Measurements from ENCODE around the gene UNC5C.

DNA sequence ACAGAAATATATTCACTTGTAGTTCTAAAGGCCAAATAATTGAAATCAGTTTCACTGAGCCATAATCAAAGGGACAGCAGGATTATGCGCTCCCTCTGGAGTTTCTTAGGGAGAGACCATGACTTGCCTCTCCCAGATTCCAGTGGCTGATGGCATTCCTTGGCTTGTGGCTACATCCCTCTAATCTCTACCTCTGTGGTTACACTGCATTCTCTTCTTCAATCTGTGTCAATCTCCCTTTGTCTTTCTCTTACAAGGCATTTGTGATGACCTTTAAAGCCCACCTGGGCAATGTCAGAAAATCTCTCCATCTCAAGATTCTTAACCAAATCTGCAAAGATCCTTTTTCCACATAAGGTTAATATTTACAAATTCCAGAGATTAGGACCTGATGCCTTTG lies 260.2 kb downstream of the UNC5C start:
- TF ChIP-seq, protein P1, sequence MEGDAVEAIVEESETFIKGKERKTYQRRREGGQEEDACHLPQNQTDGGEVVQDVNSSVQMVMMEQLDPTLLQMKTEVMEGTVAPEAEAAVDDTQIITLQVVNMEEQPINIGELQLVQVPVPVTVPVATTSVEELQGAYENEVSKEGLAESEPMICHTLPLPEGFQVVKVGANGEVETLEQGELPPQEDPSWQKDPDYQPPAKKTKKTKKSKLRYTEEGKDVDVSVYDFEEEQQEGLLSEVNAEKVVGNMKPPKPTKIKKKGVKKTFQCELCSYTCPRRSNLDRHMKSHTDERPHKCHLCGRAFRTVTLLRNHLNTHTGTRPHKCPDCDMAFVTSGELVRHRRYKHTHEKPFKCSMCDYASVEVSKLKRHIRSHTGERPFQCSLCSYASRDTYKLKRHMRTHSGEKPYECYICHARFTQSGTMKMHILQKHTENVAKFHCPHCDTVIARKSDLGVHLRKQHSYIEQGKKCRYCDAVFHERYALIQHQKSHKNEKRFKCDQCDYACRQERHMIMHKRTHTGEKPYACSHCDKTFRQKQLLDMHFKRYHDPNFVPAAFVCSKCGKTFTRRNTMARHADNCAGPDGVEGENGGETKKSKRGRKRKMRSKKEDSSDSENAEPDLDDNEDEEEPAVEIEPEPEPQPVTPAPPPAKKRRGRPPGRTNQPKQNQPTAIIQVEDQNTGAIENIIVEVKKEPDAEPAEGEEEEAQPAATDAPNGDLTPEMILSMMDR (conservative IDR thresholded peaks at IDR 0.05 in 1 of 2, IDR thresholded peaks at IDR 0.05 in 1 of 2; ENCODE audit: low read depth in 1 of 2, low read length in 2 of 2) = no peak
- TF ChIP-seq EZH2 (IDR thresholded peaks at IDR 0.05; ENCODE audit: low read length, missing control alignments) = no peak

Data from fibroblast of lung (primary cell).